C4-2B (cell line): ENCODE results near the gene WNT7A.

Source experiments
- CTCF ChIP-seq: fragments of 450-650 bp; conservative IDR thresholded peaks from 2 replicates; pipeline ENCODE4 v1.5.1; 2017; ENCODE audit warnings: mild to moderate bottlenecking
- ZFX ChIP-seq: fragments of 450-650 bp; IDR thresholded peaks from 2 replicates; pipeline ENCODE4 v1.6.1; 2017

DNA sequence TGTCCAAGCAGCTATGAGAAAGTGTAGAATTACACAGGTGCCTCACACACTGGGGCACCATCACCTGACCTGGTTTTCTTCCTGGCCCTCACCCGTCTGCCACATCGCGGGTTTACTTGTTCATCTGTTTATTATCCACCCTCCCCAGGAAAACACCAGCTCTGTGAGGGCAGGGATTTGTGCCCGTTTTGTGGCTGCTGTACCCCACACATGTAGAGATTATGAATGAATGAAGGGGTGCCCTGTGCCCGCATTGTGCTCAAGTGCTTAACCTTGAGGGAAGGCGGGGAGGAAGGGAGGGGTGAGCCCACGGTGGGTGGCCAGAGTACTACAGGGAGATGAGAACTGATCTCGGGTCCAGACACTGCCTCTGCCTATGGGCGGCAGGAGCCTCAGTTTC lies 108.4 kb downstream of the WNT7A start:
- TF ChIP-seq CTCF (no peak), ZFX (no peak)
